Kidney capillary endothelial cell (primary cell): ENCODE results near the gene CDC42BPA.
A peak's percentile ranks its signal among the peaks of the same experiment; 100 is the strongest.
"Not testable (repeated sequence)": the region's sequence is repeated elsewhere in the genome, so short reads cannot be mapped to it uniquely, and the experiment has no call there.

Experiments used
- DNase-seq: peaks from one replicate; pipeline ENCODE4 v3.0.0-alpha.2; 2018; ENCODE audit warnings: low spot score

The CDC42BPA gene

DNA sequence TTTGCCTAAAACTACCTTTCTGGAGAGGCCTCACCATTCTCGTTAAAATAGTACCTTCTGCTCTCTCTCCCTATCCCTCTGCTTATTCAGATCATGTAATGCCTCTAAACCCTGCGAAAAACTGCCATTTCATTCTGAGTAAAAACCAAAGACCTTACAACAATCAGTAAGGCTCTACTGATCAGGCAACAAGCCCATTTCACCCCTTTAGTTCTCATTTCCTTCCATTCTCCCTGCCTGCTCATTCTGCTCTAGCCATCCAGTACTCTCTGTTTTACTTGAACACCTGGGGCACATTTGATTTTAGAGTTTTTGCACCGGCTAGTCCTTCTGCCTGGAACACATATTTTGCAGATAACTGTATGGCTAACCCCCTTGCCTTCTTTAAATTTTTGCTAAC is 190.4 kb downstream of the CDC42BPA start:
- no peak for DNase-seq

- DNase-seq, result no peak
Observed at GRCh38 chr1:227125929-227126545, 192.3 kb downstream of the CDC42BPA start.

DNA sequence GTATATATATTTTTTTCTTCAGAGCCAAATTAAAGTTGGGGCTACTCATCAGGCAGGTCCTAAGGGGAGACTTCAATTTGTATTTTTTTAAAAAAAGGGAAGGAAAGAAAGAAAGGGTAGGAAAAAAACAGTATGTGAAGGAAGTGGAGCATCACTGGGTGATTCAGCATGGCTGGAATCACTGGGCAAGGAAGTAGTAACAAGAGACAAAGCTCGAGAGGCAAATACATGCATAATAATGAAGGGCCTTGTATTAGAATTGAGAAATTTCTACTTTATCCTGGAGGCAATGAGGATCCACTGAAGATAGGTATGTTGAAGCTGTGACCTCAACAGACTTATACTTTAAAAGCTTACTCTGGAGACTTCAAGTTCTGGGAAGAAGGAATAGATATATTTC is 193.8 kb downstream of the CDC42BPA start:
- no peak for DNase-seq

GRCh38 chr1:227120826-227121225 is 197.5 kb downstream of the CDC42BPA start:
- DNase-seq, result no peak

DNA sequence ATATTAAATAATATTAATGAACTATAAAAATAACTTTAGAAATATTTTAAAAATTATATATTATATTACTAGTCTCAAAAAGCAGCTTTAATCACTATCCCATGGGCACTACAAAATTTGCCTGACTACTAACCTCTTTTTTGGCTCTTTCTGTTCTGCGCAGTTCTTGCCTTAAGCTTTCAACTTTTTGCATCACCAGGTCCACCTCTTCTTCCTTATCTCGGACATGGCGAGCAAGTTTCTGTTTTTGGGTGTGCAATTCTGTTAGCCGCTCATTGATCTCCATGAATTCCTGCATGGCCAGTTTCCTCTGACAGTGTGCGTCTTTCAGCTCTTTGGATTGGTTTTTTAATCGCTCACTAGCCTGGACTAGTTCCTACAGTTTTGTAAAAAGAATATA is 205.8 kb downstream of the CDC42BPA start:
- DNase-seq, result no peak

- DNase-seq, result no peak
Observed at GRCh38 chr1:227111782-227112181, 206.5 kb downstream of the CDC42BPA start.

GRCh38 chr1:227105291-227105690 is 213.0 kb downstream of the CDC42BPA start:
- DNase-seq, result not testable (repeated sequence)

DNA sequence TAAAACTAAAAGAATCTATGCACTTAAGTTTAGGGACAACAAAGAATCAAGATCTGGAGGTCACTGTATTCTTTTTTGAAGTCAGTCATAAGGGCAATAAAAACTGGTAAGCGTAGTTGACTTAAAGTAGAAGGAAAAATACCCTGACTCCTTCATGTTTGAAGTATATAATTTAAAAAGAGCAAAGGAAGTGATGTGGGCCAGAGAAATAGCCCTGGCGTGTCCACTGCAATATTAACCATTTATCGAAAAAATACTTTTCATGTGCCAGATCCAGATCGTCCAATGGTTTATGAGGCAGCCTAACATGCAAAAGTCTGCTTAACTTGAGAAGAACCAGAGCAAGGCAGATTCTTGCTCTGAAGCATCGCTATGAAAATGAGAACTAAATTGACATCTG is 216.2 kb downstream of the CDC42BPA start:
- DNase-seq, result no peak

GRCh38 chr1:227094249-227094966 is 223.9 kb downstream of the CDC42BPA start:
- DNase-seq, result no peak

GRCh38 chr1:227093309-227093708 is 225.0 kb downstream of the CDC42BPA start:
- DNase-seq, result no peak

DNA sequence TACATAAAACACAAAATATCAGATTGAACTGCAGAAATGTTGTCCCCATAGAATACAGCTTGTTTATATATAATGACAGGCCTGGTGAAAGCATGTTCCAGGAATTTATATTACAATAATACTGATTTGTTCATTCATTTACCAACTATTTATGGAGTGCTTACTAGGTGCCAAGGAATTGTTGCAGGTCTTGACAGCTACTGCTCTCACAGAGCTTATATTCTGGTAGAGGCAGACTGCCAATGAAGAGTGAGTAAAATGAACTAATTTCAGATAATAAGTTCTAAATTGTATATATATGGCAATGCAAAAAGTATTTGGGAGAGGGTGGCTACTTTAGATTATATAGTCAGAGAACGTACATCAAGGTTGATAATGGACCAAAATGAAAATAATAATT is 226.2 kb downstream of the CDC42BPA start:
- DNase-seq, result no peak

DNA sequence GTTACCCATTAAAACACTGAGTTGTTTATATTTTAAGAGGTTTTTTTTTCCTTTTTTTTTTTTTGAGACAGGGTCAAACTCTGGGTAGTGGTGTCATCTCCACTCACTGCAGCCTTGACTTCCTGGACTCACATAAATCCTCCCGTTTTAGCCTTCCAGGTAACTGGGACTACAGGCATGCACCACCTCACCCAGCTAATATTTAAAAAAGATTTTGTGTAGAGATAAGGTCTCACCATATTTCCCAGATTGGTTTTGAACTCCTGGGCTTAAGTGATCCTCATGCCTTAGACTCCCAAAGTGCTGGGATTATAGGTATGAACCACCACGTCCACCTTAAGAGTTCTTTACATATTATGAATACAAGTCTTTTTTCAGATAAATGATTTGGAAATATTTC is 231.7 kb downstream of the CDC42BPA start:
- no peak for DNase-seq

GRCh38 chr1:227082999-227083746 is 235.1 kb downstream of the CDC42BPA start:
- DNase-seq, result no peak

DNA sequence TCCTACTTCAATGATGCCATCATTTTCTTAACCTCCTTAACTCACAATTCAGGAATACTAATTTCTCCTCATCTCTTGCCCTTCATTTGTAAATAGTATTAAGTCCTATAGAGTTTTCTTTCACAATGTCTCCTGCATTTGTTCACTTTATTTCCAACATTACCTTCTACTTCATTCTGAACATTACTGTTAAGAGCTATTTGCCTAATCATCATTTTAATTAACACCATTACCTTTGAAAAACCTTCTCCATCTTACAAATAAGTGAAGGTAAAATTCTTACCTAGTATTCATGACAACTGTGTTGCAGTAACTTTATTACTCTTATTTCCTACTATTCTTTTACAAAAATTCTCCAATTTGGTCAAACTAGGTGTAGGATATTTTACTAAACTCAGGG is 240.5 kb downstream of the CDC42BPA start:
- no peak for DNase-seq

GRCh38 chr1:227073786-227074185 is 244.5 kb downstream of the CDC42BPA start:
- no peak for DNase-seq

DNA sequence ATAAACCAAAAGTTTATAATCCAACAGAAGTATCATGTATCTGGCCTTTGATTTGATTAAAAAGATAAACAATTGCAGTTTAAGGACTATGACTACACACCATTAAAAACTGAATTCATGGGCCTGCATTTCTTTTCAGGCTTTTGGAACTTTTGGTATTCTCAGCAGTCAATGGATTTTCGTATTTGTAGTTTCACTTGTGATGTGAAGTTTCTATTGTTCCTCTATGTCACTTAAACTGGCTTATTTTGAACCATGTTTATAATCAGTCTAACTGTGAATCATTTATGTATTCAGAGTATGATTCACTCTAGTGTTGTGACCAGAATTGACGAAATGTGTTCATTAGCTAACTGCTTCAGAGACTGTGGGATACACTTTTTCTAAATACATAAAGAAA is 245.3 kb downstream of the CDC42BPA start:
- peak; percentile 19 for DNase-seq

- no peak for DNase-seq
Observed at GRCh38 chr1:227071895-227072587, 246.3 kb downstream of the CDC42BPA start.

- no peak for DNase-seq
Observed at GRCh38 chr1:227070638-227071285, 247.5 kb downstream of the CDC42BPA start.

DNA sequence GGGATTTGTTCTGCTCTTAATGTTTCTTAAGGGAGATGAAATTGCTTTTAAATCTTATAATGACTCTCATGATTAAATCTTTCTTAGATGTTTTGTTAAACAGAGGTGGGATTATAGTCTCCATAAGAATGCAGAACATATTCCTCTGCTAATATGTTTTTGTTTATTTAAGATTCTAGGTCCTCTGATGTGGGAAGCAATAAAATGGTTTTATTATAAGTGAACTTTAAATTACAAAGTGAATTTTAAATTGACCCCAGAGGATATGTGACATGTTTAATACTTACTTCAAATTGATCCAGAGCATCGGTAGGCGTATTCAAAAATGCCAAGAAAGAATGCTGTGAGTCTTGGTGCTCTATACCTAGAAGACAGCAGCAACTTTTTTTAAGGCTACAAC is 248.8 kb downstream of the CDC42BPA start:
- DNase-seq, result no peak

GRCh38 chr1:227068883-227069282 is 249.4 kb downstream of the CDC42BPA start:
- DNase-seq, result no peak

DNA sequence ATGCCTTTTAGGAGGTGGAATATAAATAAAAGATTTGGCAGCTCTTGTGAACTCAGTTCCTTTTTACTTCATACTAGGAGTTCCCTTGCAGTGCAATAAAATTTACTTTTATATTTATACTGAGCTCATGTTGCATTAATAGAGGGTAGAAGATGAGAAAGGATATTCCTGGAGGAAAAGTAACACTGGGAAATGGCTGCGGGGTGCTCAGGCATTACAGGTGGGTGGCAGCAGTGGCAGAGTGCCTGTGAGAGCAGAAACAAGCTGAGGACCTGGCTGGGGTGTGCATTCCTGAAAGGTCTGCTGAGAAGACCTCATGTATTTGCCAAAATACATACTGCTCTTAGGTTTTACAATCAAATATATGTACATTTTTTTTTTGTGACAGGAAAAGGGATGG is 251.3 kb downstream of the CDC42BPA start:
- no peak for DNase-seq

- DNase-seq, result no peak
Observed at GRCh38 chr1:227065311-227065710, 253.0 kb downstream of the CDC42BPA start.
